GM20000 (cell line): Measurements from ENCODE around the gene TRUB1.

Source experiments
- DNase-seq: peaks from one replicate; pipeline ENCODE4 v3.0.0; 2012; ENCODE audit warnings: low spot score
- TF ChIP-seq, protein P1 (sequence below): IDR thresholded peaks from 2 replicates; pipeline ENCODE4 v1.5.1; 2012; ENCODE audit warnings: mild to moderate bottlenecking, control low read depth; ENCODE audit errors: extremely low read depth, missing control alignments

Gene TRUB1

DNA sequence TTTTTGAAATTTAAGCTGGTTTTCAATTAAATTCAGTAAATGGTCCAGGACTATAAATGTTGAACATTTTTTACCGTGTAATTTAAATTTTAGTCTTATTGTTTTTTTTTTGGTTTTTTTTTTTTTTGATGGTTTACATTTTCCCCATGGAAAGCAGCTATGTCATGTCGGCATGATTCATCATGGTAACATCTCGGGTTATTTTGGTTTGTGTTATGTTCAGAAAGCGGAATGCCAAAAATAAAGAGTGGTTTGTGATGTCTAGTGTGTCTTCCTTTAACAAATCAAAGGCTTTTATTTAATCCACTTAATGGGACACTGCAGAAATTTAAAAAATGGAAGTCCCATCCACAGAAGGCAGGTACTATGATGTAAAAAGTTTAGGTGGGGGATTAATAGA lies 58.5 kb downstream of the TRUB1 start:
- TF ChIP-seq, protein P1, sequence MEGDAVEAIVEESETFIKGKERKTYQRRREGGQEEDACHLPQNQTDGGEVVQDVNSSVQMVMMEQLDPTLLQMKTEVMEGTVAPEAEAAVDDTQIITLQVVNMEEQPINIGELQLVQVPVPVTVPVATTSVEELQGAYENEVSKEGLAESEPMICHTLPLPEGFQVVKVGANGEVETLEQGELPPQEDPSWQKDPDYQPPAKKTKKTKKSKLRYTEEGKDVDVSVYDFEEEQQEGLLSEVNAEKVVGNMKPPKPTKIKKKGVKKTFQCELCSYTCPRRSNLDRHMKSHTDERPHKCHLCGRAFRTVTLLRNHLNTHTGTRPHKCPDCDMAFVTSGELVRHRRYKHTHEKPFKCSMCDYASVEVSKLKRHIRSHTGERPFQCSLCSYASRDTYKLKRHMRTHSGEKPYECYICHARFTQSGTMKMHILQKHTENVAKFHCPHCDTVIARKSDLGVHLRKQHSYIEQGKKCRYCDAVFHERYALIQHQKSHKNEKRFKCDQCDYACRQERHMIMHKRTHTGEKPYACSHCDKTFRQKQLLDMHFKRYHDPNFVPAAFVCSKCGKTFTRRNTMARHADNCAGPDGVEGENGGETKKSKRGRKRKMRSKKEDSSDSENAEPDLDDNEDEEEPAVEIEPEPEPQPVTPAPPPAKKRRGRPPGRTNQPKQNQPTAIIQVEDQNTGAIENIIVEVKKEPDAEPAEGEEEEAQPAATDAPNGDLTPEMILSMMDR = no peak
- no peak for DNase-seq

DNA sequence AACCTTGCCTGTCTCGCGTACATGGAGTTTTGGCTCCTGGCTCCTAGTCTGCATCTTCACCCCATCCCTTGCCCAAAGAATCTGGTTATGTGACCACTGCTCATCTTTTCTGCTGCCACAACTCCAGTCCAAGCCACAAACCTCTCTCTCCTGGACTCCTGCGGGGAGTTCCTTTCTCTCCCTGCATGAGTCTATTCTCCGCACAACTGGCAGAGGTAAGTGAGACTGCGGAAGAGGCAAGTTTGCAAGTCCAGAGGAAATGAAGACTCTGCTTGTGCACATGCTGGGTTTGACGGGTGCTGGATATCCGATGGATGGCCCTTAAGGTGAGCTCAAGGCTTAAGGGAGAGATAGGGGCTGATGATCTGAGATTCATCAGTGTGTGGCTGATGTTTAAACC lies 61.0 kb downstream of the TRUB1 start:
- DNase-seq = no peak
- TF ChIP-seq, protein P1 = no peak

DNA sequence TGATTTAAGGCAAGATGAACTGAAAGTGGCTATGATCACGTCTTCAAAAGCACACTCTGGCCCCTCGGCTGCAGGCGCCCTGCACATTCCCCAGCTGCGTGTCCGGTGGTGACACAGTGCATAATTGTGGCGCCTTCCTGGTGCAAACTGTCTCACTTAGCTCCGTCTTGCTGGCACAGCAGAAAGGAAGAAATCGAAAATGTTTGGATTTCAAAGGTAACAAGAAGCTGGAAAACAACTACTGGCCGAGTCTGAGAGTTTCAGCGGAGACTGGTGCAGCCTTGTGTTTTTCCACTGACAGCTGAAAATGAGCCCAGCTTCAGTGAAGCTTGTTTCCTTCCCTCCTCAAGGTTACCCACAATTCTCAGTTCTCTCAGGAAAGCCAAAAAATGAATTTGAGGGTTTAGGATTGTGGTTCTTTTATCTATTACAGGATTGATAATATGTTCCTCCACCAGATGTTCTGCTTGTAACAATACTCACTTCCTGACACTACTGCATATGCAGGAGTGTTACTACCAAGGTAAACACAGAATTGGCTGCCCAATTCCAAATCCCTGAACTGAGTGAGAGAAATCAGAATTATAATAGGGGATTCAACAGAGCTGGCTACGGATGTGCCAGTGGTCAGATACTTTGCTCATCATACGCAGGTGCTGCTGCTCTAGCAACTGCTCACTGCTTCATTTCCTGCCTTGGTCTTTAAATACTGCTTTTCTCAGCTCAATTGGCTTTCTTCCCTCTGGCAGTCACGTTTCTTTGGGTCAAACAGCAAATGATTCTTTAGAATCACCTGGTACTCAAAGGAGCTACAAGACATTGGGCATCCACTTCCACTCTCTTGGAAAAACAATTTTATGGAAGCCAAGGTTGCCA lies 63.7 kb downstream of the TRUB1 start:
- DNase-seq = peak; percentile 17
- TF ChIP-seq, protein P1 = no peak

DNA sequence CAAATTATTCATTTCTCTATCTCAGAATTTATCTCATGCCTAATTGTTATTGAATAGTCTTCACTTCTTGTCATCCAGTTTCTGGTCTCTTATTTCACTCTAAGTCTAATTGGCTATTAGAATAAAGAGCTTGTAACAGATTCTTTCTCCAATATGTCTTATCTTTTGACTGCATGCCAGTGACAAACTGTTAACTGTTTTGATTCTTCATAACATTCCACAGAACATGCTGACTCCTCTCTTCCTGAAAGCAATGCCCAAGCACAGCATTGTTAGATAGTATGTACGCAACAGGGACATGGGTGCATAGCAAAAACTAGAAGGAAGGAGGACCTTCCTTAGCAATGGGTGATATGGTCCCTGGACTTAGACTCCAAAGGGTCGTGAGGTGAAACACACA lies 65.4 kb downstream of the TRUB1 start:
- no peak for DNase-seq

DNA sequence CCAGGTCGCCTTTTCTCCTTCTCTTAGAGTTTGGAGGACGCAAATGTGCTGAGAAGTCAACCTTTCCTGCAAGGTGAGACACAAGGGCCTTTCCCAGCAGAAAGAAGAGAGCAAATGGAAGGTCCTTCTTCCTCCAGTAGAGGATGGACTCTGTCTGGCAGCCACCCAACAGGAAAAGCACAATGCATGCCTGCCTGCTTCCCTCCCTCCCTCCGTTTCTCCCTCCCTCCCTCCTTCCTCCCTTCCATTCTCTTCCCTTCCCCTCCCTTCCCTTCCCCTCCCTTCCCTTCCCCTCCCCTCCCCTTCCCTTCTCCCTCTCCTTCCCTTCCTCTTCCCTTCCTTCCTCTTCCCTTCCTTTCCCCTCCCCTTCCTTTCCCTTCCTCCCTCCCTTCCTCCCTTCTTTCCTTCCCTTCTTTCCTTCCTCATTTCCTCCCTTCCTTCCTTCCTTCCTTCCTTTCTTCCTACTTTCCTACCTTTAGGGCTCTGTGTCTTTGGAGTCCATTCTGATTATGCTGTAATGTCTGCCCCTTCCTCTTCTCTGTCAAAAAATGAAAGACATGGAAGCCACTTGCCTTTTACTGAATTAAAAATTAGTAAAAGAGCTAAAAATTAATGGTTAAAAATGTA lies 66.4 kb downstream of the TRUB1 start:
- TF ChIP-seq, protein P1 = no peak
- no peak for DNase-seq

More for the DNA sequence above, 65.4 kb downstream of the TRUB1 start:
- TF ChIP-seq, protein P1 = no peak

DNA sequence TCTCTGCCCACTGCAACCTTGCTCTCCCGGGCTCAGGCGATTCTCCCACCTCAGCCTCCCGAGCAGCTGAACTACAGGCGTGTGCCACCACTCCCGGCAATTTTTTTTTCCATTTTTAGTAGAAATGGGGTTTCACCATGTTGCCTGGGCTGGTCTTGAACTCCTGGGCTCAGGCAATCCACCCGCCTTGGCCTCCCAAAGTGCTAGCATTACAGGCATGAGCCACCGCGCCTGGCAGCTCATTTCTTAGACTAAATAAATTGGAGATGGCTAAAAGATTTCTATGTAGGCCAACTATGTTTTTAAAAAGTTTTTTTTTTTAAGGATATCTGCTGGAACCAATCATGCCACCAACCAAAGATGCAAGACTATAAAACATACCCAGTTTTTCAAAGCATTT lies 67.8 kb downstream of the TRUB1 start:
- no peak for DNase-seq
- TF ChIP-seq, protein P1 = no peak

DNA sequence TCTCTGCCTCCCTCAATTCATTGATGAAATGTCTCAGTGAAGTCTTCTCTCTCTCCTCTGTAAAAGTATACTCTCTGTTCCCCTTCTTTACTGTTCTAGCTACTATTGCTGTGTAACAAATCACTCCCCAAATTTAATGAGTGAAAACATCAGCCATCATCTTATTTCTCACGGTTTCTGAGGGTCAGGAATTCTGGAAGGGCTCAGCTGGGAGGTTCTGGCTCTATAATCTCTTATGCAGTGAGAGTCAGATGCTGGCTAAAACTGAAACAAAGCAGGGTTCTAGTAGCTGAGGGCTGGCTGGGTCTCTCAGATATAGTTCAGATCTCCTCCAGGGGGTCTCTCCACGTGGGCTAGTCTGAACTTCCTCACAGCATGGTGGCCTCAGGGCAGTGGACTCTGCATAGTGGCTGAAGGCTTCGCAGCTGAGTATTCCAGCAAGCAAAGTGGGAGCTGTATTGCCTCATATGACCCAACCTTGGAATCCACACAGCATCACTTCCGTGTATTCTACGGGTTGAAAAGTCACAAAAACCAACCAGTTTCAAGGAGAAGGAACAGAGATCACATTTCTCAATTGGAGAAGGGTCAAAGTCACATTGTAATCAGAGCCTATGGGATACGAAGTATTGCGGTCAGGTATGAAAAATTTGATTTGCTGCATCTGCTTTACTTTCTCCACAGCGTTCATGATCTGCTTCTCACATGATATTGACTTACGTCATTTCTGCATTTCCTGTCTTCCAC lies 80.4 kb downstream of the TRUB1 start:
- DNase-seq = no peak
- TF ChIP-seq, protein P1 = no peak
